ENCODE results near the gene MTMR6.

The MTMR6 gene

DNA sequence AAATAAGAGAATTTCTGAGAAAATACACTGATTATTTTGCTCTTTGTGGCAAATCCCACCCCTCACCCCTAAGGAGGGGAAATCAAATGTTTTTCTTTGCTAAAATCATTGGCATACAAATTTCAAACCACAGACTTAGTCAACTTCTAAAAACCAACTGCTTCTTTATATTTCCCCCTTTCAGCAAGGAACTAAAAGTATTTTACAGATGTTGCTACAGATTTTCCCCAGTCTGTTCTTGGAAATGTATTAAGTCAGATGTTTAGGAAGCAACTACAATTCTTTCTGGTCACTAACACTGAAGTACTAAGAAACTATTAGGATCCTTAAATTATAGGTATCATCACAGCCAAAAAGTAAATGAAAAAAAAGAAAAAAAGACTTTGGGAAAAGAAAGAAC, 6.9 kb downstream of the MTMR6 start:
- no peak for TF ChIP-seq FOXP2 (optimal IDR thresholded peaks at IDR 0.05; ENCODE audit: borderline replicate concordance, extremely low read depth, extremely low read length, insufficient read depth)
- no peak for TF ChIP-seq SIN3A (IDR thresholded peaks at IDR 0.05; ENCODE audit: borderline replicate concordance, insufficient read depth, low read length)
- TF ChIP-seq POLR2AphosphoS5 (IDR thresholded peaks at IDR 0.05; ENCODE audit: low read depth, low read length) = no peak
- TF ChIP-seq, protein P1, sequence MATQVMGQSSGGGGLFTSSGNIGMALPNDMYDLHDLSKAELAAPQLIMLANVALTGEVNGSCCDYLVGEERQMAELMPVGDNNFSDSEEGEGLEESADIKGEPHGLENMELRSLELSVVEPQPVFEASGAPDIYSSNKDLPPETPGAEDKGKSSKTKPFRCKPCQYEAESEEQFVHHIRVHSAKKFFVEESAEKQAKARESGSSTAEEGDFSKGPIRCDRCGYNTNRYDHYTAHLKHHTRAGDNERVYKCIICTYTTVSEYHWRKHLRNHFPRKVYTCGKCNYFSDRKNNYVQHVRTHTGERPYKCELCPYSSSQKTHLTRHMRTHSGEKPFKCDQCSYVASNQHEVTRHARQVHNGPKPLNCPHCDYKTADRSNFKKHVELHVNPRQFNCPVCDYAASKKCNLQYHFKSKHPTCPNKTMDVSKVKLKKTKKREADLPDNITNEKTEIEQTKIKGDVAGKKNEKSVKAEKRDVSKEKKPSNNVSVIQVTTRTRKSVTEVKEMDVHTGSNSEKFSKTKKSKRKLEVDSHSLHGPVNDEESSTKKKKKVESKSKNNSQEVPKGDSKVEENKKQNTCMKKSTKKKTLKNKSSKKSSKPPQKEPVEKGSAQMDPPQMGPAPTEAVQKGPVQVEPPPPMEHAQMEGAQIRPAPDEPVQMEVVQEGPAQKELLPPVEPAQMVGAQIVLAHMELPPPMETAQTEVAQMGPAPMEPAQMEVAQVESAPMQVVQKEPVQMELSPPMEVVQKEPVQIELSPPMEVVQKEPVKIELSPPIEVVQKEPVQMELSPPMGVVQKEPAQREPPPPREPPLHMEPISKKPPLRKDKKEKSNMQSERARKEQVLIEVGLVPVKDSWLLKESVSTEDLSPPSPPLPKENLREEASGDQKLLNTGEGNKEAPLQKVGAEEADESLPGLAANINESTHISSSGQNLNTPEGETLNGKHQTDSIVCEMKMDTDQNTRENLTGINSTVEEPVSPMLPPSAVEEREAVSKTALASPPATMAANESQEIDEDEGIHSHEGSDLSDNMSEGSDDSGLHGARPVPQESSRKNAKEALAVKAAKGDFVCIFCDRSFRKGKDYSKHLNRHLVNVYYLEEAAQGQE (IDR thresholded peaks at IDR 0.05; ENCODE audit: insufficient read depth in 1 of 2, low read depth in 2 of 2, low read length in 2 of 2) = no peak
- TF ChIP-seq TAF1 (IDR thresholded peaks at IDR 0.05; ENCODE audit: borderline replicate concordance, insufficient read depth, low read length) = no peak

DNA sequence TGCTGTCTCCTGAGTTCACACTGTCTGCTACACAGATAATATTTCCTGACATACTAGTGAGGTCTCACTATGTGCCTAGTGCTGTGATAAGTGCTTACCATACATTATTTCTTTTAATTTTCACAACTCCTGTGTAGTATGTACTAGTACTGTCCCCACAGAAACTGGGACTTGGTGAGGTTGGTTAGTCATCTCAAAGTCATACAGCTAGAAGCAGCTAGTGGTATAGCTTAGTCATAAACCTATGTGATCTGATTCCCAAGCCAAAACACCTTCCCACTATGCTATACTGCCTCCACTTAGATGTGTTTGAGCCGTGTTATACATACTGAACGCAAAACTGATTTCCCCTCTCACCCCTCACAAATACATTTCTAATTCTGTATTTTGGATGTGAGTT, 10.5 kb downstream of the MTMR6 start:
- TF ChIP-seq TAF1 (IDR thresholded peaks at IDR 0.05; ENCODE audit: borderline replicate concordance, insufficient read depth, low read length) = no peak
- TF ChIP-seq, protein P1 (IDR thresholded peaks at IDR 0.05; ENCODE audit: insufficient read depth in 1 of 2, low read depth in 2 of 2, low read length in 2 of 2) = no peak
- no peak for TF ChIP-seq POLR2AphosphoS5 (IDR thresholded peaks at IDR 0.05; ENCODE audit: low read depth, low read length)
- TF ChIP-seq SIN3A (IDR thresholded peaks at IDR 0.05; ENCODE audit: borderline replicate concordance, insufficient read depth, low read length) = no peak
- no peak for TF ChIP-seq FOXP2 (optimal IDR thresholded peaks at IDR 0.05; ENCODE audit: borderline replicate concordance, extremely low read depth, extremely low read length, insufficient read depth)

DNA sequence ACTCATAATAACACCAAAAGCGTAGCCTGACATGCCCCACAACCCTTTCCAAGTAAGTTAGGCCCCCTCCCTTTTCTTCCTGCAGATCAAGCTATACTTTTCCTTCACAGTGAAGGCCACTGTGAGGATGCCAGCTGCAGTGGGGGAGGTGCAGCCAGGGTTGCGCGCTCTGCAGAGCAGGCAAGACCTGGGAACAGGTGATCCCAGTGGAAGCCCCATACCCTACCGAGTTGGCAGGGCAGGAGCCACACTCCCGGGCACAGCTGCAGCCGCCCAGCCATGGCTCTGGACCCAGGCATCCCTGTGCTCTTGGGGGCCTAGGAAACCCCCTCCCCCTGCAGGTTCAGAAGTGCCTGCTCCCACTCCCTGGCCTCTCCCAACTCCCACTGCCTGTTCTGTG, 18.7 kb downstream of the MTMR6 start:
- TF ChIP-seq SIN3A (IDR thresholded peaks at IDR 0.05; ENCODE audit: borderline replicate concordance, insufficient read depth, low read length) (no peak), POLR2AphosphoS5 (IDR thresholded peaks at IDR 0.05; ENCODE audit: low read depth, low read length) (no peak), TAF1 (IDR thresholded peaks at IDR 0.05; ENCODE audit: borderline replicate concordance, insufficient read depth, low read length) (no peak), FOXP2 (optimal IDR thresholded peaks at IDR 0.05; ENCODE audit: borderline replicate concordance, extremely low read depth, extremely low read length, insufficient read depth) (no peak)
- TF ChIP-seq, protein P1 (IDR thresholded peaks at IDR 0.05; ENCODE audit: insufficient read depth in 1 of 2, low read depth in 2 of 2, low read length in 2 of 2) = no peak

DNA sequence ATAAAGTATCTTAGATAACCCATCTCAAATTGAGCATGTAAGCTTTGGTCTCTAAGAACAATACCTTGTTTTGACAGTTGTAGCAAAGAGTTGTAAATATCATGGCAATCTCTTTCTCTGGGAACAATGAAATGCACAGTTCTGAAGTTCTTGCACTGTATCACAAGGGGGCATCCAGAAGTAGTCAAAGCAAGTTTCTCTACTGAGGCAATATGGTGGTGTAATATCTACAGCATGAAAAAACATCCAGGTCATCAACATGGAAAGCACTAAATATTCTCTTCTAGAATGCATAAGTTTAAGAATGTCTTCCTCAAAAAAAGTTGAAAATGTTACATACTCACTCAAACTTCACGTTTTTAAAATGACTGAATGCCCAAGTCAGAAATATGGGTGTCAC, 19.6 kb downstream of the MTMR6 start:
- TF ChIP-seq POLR2AphosphoS5 (IDR thresholded peaks at IDR 0.05; ENCODE audit: low read depth, low read length) = no peak
- no peak for TF ChIP-seq TAF1 (IDR thresholded peaks at IDR 0.05; ENCODE audit: borderline replicate concordance, insufficient read depth, low read length)
- no peak for TF ChIP-seq FOXP2 (optimal IDR thresholded peaks at IDR 0.05; ENCODE audit: borderline replicate concordance, extremely low read depth, extremely low read length, insufficient read depth)
- TF ChIP-seq SIN3A (IDR thresholded peaks at IDR 0.05; ENCODE audit: borderline replicate concordance, insufficient read depth, low read length) = no peak
- TF ChIP-seq, protein P1 (IDR thresholded peaks at IDR 0.05; ENCODE audit: insufficient read depth in 1 of 2, low read depth in 2 of 2, low read length in 2 of 2) = no peak

DNA sequence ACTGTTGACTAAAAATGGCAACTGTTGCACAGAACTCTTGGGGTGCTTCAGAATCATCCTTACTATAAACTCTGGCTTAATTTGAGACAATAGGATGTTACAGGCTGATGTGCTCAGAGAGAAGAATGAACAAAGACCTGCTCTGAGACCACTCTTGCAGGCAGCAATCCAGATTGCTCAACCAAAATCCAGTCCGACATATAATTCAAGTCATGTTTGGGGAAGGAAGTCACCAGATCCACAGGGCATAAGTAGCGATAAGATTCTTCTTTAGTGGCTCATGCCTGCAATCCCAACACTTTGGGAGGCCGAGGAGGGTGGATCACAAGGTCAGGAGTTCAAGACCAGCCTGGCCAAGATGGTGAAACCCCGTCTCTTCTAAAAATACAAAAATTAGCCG, 20.6 kb downstream of the MTMR6 start:
- no peak for TF ChIP-seq SIN3A (IDR thresholded peaks at IDR 0.05; ENCODE audit: borderline replicate concordance, insufficient read depth, low read length)
- no peak for TF ChIP-seq FOXP2 (optimal IDR thresholded peaks at IDR 0.05; ENCODE audit: borderline replicate concordance, extremely low read depth, extremely low read length, insufficient read depth)
- TF ChIP-seq TAF1 (IDR thresholded peaks at IDR 0.05; ENCODE audit: borderline replicate concordance, insufficient read depth, low read length) = no peak
- no peak for TF ChIP-seq POLR2AphosphoS5 (IDR thresholded peaks at IDR 0.05; ENCODE audit: low read depth, low read length)
- TF ChIP-seq, protein P1 (IDR thresholded peaks at IDR 0.05; ENCODE audit: insufficient read depth in 1 of 2, low read depth in 2 of 2, low read length in 2 of 2) = no peak
